HG03060 (cell line): ENCODE measurements around the gene ZYG11A.
"Not testable (repeated sequence)": the region's sequence is repeated elsewhere in the genome, so short reads cannot be mapped to it uniquely, and the experiment has no call there.

Source experiments
- ATAC-seq: cut with Tn5 transposase; IDR thresholded peaks from one replicate; pipeline ENCODE4 v1.9.1; 2021; ENCODE audit warnings: low read depth, moderate number of reproducible peaks; ENCODE audit not compliant: unreplicated experiment

Gene ZYG11A

GRCh38 chr1:52869727-52870126 lies 27.2 kb downstream of the ZYG11A start:
- ATAC-seq = not testable (repeated sequence)

GRCh38 chr1:52876843-52877242 lies 34.3 kb downstream of the ZYG11A start:
- no peak for ATAC-seq

GRCh38 chr1:52877554-52877953 lies 35.0 kb downstream of the ZYG11A start:
- ATAC-seq = no peak

- no peak for ATAC-seq
These were observed 37.6 kb downstream of the ZYG11A start for GRCh38 chr1:52880206-52880605.

GRCh38 chr1:52887483-52887882 lies 44.9 kb downstream of the ZYG11A start:
- no peak for ATAC-seq

- ATAC-seq = no peak
These were observed 50.1 kb downstream of the ZYG11A start for GRCh38 chr1:52892424-52893215.

- ATAC-seq = no peak
These were observed 56.9 kb downstream of the ZYG11A start for GRCh38 chr1:52899445-52899894.

- ATAC-seq = no peak
These were observed 57.8 kb downstream of the ZYG11A start for GRCh38 chr1:52900402-52900801.

GRCh38 chr1:52901384-52901783 lies 58.8 kb downstream of the ZYG11A start:
- no peak for ATAC-seq

- no peak for ATAC-seq
These were observed 61.8 kb downstream of the ZYG11A start for GRCh38 chr1:52904208-52904926.

GRCh38 chr1:52904927-52905698 lies 62.6 kb downstream of the ZYG11A start:
- ATAC-seq = no peak

- no peak for ATAC-seq
These were observed 63.6 kb downstream of the ZYG11A start for GRCh38 chr1:52906135-52906603.

GRCh38 chr1:52907068-52907811 lies 64.7 kb downstream of the ZYG11A start:
- ATAC-seq = no peak

GRCh38 chr1:52907812-52908153 lies 65.2 kb downstream of the ZYG11A start:
- ATAC-seq = no peak

GRCh38 chr1:52911541-52911940 lies 69.0 kb downstream of the ZYG11A start:
- ATAC-seq = no peak

GRCh38 chr1:52913014-52913413 lies 70.5 kb downstream of the ZYG11A start:
- ATAC-seq = no peak

GRCh38 chr1:52913537-52913936 lies 71.0 kb downstream of the ZYG11A start:
- no peak for ATAC-seq

- ATAC-seq = no peak
These were observed 71.9 kb downstream of the ZYG11A start for GRCh38 chr1:52914463-52914862.

GRCh38 chr1:52915211-52915854 lies 72.8 kb downstream of the ZYG11A start:
- no peak for ATAC-seq

GRCh38 chr1:52915855-52916220 lies 73.3 kb downstream of the ZYG11A start:
- no peak for ATAC-seq
